ENCODE data around the gene CRYBB2.
"Not testable (repeated sequence)": the region's sequence is repeated elsewhere in the genome, so short reads cannot be mapped to it uniquely, and the experiment has no call there.

CRYBB2 gene

GRCh38 chr22:25228822-25229221 lies 9.4 kb downstream of the CRYBB2 start:
- no peak overlapping the region for H3K27ac ChIP-seq
- H3K36me3 ChIP-seq = no peaks in the 10 kb centered on the region
- H3K27me3 ChIP-seq (ENCODE audit: insufficient read depth, low read depth, severe bottlenecking) = no peaks in the 10 kb centered on the region
- no peak for TF ChIP-seq CTCF (IDR thresholded peaks at IDR 0.05; ENCODE audit: low read depth, low read length)
- H3K4me3 ChIP-seq (ENCODE audit: low read depth, low read length) = no peak overlapping the region
- no peak for DNase-seq
- H3K9me3 ChIP-seq (ENCODE audit: severe bottlenecking) = no peaks in the 10 kb centered on the region

GRCh38 chr22:25230760-25231159 lies 11.3 kb downstream of the CRYBB2 start:
- not testable (repeated sequence) for H3K4me3 ChIP-seq (ENCODE audit: low read depth, low read length); DNase-seq; H3K36me3 ChIP-seq; H3K27me3 ChIP-seq (ENCODE audit: insufficient read depth, low read depth, severe bottlenecking); H3K27ac ChIP-seq; H3K9me3 ChIP-seq (ENCODE audit: severe bottlenecking)

- no peak for TF ChIP-seq CTCF (IDR thresholded peaks at IDR 0.05; ENCODE audit: low read depth, low read length)
- H3K4me3 ChIP-seq (ENCODE audit: low read depth, low read length) = no peak overlapping the region
- no peak overlapping the region for H3K27ac ChIP-seq
These were observed 12.9 kb downstream of the CRYBB2 start for GRCh38 chr22:25232301-25232700.

GRCh38 chr22:25233706-25234105 lies 14.3 kb downstream of the CRYBB2 start:
- not testable (repeated sequence) for DNase-seq; H3K36me3 ChIP-seq; H3K27ac ChIP-seq; H3K27me3 ChIP-seq (ENCODE audit: insufficient read depth, low read depth, severe bottlenecking); H3K9me3 ChIP-seq (ENCODE audit: severe bottlenecking); H3K4me3 ChIP-seq (ENCODE audit: low read depth, low read length)

More at GRCh38 chr22:25232301-25232700, 12.9 kb downstream of the CRYBB2 start:
- Histone ChIP-seq H3K27me3 (ENCODE audit: insufficient read depth, low read depth, severe bottlenecking) (no peaks in the 10 kb centered on the region), H3K9me3 (ENCODE audit: severe bottlenecking) (no peaks in the 10 kb centered on the region), H3K36me3 (no peaks in the 10 kb centered on the region)
- DNase-seq = no peak

- peak; percentile 92 for TF ChIP-seq CTCF (IDR thresholded peaks at IDR 0.05; ENCODE audit: low read depth, low read length)
These were observed 16.3 kb downstream of the CRYBB2 start for GRCh38 chr22:25235547-25236290.

GRCh38 chr22:25236417-25236816 lies 17.0 kb downstream of the CRYBB2 start:
- TF ChIP-seq CTCF (IDR thresholded peaks at IDR 0.05; ENCODE audit: low read depth, low read length) = no peak
- no peaks in the 10 kb centered on the region for H3K9me3 ChIP-seq (ENCODE audit: severe bottlenecking)
- H3K4me3 ChIP-seq (ENCODE audit: low read depth, low read length) = no peak overlapping the region
- H3K36me3 ChIP-seq = no peaks in the 10 kb centered on the region
- DNase-seq = no peak
- no peaks in the 10 kb centered on the region for H3K27me3 ChIP-seq (ENCODE audit: insufficient read depth, low read depth, severe bottlenecking)
- no peak overlapping the region for H3K27ac ChIP-seq

More at GRCh38 chr22:25235547-25236290, 16.3 kb downstream of the CRYBB2 start:
- Histone ChIP-seq H3K4me3 (ENCODE audit: low read depth, low read length) (no peak overlapping the region), H3K27me3 (ENCODE audit: insufficient read depth, low read depth, severe bottlenecking) (no peaks in the 10 kb centered on the region), H3K27ac (no peak overlapping the region), H3K36me3 (no peaks in the 10 kb centered on the region), H3K9me3 (ENCODE audit: severe bottlenecking) (no peaks in the 10 kb centered on the region)
- DNase-seq = peak; percentile 90

- no peak overlapping the region for H3K4me3 ChIP-seq (ENCODE audit: low read depth, low read length)
- H3K27ac ChIP-seq = no peak overlapping the region
- DNase-seq = peak; percentile 18
- H3K9me3 ChIP-seq (ENCODE audit: severe bottlenecking) = no peaks in the 10 kb centered on the region
- H3K27me3 ChIP-seq (ENCODE audit: insufficient read depth, low read depth, severe bottlenecking) = no peaks in the 10 kb centered on the region
- no peaks in the 10 kb centered on the region for H3K36me3 ChIP-seq
- TF ChIP-seq CTCF (IDR thresholded peaks at IDR 0.05; ENCODE audit: low read depth, low read length) = 0 out of 2 replicates have a peak, but pooled peaks have one; percentile 27
These were observed 18.1 kb downstream of the CRYBB2 start for GRCh38 chr22:25237503-25237902.

- H3K9me3 ChIP-seq (ENCODE audit: severe bottlenecking); H3K4me3 ChIP-seq (ENCODE audit: low read depth, low read length); H3K27me3 ChIP-seq (ENCODE audit: insufficient read depth, low read depth, severe bottlenecking); H3K36me3 ChIP-seq; DNase-seq; H3K27ac ChIP-seq: not testable (repeated sequence)
These were observed 18.6 kb downstream of the CRYBB2 start for GRCh38 chr22:25238058-25238457.

GRCh38 chr22:25255169-25255568 lies 35.7 kb downstream of the CRYBB2 start:
- H3K27ac ChIP-seq; H3K27me3 ChIP-seq (ENCODE audit: insufficient read depth, low read depth, severe bottlenecking); H3K9me3 ChIP-seq (ENCODE audit: severe bottlenecking); H3K4me3 ChIP-seq (ENCODE audit: low read depth, low read length); H3K36me3 ChIP-seq; DNase-seq: not testable (repeated sequence)
